ENCODE data around the gene PVRIG. TPM values are rescaled to one million over a fixed set of nuclear protein-coding genes. Genes with fewer than 3 reads are reported as not detected.
"Not testable (repeated sequence)": the region's sequence is repeated elsewhere in the genome, so short reads cannot be mapped to it uniquely, and the experiment has no call there.

Gene PVRIG
- total RNA-seq, 1 experiment from 2014 or later, result not detected

DNA sequence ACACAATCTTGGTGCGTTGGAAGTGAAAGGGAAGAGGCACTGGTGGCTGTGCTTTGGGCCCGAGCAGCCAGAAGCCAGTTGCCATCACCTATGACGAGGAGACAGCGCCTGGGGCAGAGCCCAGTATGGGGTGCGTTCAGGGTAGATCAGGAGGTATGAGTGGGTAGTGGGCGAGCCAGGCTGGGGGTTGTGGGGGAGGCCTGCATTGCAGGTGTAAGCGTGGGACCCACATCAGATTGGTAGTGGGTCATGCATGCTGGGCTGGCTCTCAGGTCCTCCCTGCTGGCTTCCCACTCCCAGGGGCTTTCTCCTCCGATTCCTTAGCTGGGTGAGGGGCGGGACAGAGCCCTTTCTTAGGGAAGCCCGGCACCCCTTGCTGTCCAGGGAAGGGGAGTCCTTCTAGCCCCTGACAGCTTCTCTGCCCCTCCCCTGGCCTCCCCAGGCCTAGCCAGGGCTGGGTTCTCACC is 445 bp upstream of the PVRIG start:
- Histone ChIP-seq H3K36me3 (no peaks in the 10 kb centered on the region), H3K4me3 (no peak overlapping the region), H3K9me3 (no peaks in the 10 kb centered on the region), H3K27me3 (no peaks in the 10 kb centered on the region)
- DNase-seq, result no peak

DNA sequence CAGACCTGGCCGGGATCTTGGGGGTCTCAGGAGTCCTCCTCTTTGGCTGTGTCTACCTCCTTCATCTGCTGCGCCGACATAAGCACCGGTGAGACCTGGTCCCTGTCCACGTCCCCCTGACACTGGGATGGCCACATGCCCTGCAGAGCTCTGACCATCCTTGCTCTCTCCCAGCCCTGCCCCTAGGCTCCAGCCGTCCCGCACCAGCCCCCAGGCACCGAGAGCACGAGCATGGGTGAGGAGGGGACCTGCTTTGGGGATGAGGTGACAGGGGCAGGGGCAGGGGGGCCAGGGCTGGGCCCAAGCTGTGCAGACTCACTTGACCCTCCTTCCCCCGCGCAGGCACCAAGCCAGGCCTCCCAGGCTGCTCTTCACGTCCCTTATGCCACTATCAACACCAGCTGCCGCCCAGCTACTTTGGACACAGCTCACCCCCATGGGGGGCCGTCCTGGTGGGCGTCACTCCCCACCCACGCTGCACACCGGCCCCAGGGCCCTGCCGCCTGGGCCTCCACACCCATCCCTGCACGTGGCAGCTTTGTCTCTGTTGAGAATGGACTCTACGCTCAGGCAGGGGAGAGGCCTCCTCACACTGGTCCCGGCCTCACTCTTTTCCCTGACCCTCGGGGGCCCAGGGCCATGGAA is 959 bp downstream of the PVRIG start:
- no peaks in the 10 kb centered on the region for H3K36me3 ChIP-seq
- no peaks in the 10 kb centered on the region for H3K27me3 ChIP-seq
- no peak overlapping the region for H3K4me3 ChIP-seq
- DNase-seq, result no peak
- no peaks in the 10 kb centered on the region for H3K9me3 ChIP-seq

DNA sequence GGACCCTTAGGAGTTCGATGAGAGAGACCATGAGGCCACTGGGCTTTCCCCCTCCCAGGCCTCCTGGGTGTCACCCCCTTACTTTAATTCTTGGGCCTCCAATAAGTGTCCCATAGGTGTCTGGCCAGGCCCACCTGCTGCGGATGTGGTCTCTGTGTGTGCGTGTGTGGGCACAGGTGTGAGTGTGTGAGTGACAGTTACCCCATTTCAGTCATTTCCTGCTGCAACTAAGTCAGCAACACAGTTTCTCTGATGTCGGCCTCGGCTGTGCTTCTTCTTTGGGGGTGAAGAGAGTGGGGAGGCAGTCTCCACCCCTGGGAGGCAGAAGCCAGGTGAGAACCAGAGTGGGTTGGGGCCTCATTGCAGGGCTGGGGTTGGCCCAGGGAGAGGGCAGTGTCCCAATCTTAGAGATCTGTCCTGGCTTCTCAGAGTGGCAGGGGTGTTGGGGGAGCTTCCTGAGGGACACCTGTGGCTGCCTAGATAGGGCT is 1.5 kb downstream of the PVRIG start:
- Histone ChIP-seq H3K4me3 (no peak overlapping the region), H3K36me3 (no peaks in the 10 kb centered on the region), H3K27me3 (no peaks in the 10 kb centered on the region), H3K9me3 (no peaks in the 10 kb centered on the region)
- no peak for DNase-seq

DNA sequence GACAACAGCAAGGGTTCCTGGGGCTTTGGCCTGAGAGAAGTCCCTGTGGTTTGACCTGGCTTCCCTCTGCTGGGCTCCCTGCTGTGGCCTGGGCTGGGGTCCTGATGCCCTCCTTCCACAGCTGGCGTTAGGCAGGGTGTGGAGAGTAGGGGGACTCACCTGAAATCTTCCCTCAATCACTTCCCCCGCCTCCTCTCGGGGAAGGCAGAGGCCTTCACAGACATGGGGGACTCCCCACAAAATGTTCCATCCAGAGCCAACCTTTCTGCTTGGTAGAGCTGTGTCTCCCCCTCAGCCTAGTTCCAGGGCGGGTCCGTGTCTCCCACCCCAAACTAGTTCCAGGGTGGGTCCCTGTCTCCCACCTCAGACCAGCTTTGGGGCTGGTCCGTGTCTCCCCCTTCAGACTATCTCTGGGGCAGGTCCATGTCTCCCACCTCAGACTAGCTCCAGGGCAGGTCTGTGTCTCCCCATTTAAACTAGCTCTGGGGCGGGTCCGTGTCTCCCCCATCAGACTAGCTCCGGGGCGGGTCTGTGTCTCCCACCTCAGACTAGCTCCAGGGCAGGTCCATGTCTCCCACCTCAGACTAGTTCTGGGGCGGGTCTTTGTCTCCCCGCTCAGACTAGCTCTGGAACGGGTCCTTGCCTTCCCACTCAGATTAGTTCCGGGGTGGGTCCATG is 2.2 kb downstream of the PVRIG start:
- H3K4me3 ChIP-seq, result no peak overlapping the region
- no peaks in the 10 kb centered on the region for H3K9me3 ChIP-seq
- no peaks in the 10 kb centered on the region for H3K27me3 ChIP-seq
- DNase-seq, result no peak
- no peaks in the 10 kb centered on the region for H3K36me3 ChIP-seq

DNA sequence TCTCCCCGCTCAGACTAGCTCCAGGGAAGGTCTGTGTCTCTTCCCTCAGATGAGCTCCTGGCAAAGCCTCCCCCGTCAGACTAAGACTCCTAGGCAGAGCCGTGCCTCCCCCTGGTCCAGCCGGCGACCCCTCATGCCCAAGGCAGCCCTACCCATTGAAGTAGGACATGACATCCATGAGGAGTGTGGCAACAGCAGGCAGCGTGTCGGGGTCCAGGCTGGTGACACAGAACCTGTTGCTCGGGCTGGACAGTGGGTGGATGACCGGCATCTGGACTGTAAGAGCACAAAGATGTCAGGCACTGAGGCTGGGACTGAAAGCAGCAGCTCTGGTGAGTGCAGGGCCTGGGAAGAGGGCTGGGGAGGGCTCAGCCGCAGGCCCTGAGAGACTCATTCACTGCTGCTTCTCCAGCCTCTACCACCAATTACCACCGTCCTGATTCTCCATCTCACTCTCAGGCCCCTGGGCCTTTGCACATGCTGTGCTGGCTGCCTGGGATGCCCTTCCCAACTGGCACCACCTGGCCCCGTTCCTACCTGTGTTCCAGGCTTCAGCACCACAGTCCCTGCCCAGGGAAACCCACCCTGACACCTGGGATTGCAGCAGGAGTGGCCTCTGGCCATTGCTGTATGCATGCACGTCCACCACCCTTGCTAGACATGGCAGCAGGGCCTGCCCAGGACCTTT is 2.8 kb downstream of the PVRIG start:
- no peaks in the 10 kb centered on the region for H3K27me3 ChIP-seq
- no peaks in the 10 kb centered on the region for H3K9me3 ChIP-seq
- no peak overlapping the region for H3K4me3 ChIP-seq
- H3K36me3 ChIP-seq, result no peaks in the 10 kb centered on the region
- DNase-seq, result no peak

DNA sequence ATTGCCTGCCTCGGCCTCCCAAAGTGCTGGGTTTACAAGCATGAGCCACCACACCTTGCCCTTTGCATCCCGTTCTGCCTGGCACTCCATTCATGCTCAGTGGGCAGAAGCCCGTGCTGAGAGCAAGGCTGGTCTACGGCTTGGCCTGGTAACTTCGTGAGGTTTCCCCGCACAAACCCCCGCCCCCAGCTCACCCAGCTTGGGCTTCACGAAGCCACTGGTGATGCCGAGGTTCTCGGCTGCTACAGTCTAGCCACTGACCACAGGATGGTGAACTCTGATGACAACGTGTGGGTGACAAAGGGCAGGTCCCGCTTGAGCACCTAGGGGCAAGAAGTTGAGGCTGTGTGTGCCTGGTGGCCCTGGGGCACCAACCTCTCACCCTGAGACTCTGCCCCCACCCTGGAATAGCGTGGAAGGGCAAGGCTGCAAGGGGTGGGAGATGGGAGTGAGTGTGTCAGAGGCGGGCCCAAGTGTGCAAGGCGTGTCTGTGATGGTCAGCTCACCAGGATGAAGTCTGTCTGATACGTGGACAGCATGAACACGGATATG is 3.7 kb downstream of the PVRIG start:
- H3K36me3 ChIP-seq, H3K4me3 ChIP-seq, DNase-seq, H3K27me3 ChIP-seq, H3K9me3 ChIP-seq: not testable (repeated sequence)

DNA sequence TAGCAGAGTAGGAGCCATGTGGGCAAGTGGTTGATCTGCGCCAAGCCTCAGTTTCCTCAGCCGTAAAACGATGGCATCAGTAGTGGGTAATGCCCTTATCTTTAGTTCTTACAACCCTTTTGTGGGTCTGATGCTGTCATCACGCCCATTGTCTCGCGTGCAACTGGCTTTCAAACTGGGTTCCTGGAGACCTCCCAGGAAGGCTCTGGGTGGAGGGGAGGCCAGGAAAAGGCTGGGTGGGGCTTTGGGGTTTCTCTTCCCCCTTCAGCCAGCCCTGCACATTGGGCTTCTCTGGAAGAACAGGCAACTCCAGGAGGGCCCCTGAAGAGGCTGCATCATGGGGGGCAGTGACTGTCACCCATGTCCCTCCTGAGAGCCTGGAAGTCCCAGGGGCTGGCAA is 5.1 kb downstream of the PVRIG start:
- H3K9me3 ChIP-seq, DNase-seq, H3K36me3 ChIP-seq, H3K27me3 ChIP-seq, H3K4me3 ChIP-seq: not testable (repeated sequence)

DNA sequence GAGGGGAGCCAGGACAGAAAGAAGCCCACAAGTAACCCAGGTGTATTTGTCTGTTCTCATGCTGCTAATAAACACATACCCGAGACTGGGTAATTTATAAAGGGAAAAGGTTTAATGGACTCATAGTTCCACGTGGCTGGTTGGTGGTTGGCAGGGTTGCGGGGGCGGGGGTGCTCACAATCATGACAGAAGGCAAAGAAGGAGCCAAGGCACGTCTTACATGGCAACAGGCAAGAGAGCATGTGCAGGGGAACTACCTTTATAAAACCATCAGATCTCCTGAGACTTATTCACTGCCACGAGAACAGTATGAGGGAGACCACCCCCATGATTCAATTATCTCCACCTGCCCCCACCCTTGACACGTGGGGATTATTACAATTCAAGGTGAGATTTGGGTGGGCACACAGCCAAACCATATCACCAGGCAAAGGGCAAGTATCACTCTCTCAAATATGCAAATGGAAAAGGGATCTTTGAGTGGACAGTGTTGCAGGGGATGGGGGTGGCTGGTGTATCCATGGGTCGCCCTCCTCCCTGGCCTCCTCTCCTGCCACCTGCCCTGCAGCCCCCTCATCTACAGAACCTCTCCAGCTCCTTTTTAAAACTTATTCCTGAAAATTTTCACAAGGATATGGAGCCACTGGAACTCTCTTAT is 15.0 kb downstream of the PVRIG start:
- H3K9me3 ChIP-seq, H3K4me3 ChIP-seq, H3K27me3 ChIP-seq, DNase-seq, H3K36me3 ChIP-seq: not testable (repeated sequence)

DNA sequence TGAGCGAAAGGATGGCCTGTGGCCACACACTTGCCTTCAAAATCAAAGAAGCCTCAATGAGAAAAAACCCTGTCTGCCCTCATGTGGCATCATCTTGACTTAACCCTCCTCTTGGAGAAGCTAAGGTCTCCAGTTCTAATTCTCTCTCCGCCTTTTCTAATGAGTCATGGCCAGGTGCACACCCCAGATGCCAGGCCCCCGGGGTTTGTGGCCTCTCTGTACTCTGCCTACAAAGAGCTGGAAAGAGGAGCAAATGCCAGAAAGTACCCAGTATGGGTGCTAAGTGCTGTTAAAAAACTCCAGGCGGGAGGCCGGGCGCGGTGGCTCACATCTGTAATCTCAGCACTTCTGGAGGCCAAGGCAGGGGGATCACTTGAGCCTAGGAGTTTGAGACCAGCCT is 20.2 kb downstream of the PVRIG start:
- not testable (repeated sequence) for H3K9me3 ChIP-seq, DNase-seq, H3K36me3 ChIP-seq, H3K27me3 ChIP-seq, H3K4me3 ChIP-seq

DNA sequence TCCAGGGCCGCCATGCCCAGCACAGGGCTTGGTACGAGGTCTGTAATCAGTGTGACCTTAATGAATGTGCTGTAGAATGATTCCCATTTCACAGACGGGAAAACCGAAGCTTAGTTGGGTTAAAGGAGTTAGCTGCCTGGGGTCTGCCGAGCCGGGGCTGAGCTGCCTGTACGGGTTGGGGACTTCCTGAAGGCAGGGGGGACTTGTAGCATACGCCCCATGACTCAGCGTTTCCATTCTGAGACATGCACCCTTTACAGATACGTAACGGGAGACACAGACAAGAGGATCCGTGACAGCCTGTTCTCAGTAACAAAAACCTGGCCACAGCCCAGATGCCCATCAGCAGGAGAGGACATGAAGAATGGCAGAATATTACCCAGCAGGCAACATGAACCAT is 23.6 kb downstream of the PVRIG start:
- not testable (repeated sequence) for DNase-seq, H3K9me3 ChIP-seq, H3K27me3 ChIP-seq, H3K36me3 ChIP-seq, H3K4me3 ChIP-seq

DNA sequence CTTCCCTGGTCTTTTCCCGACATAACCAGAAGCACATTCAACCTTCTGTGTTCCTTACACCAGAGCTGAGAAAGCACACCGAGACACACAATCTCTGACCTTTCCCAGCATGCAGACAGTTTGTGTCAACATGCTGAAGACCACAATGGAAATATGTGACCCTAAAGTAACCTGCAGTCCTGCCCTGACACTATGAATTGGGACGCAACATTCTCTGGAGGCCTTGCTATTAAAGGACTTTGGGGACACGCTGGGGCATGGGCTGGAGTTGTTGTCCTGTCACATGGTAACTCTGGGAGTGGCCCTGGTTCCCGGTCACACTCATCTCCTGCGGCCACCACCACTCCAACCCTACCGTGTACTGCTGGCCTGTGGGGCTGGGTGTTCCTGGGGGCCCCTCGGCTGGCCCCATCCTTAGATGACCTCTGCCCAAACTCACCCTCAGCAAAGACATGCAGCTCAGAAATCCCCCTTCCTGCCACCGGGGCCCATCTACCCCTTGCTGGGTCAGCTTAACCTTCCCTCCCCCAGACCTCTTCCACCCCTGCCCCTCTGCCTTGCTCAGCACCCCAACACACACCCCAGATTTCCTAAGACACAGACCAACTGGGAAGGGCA is 25.3 kb downstream of the PVRIG start:
- H3K9me3 ChIP-seq, H3K36me3 ChIP-seq, H3K4me3 ChIP-seq, DNase-seq, H3K27me3 ChIP-seq: not testable (repeated sequence)

DNA sequence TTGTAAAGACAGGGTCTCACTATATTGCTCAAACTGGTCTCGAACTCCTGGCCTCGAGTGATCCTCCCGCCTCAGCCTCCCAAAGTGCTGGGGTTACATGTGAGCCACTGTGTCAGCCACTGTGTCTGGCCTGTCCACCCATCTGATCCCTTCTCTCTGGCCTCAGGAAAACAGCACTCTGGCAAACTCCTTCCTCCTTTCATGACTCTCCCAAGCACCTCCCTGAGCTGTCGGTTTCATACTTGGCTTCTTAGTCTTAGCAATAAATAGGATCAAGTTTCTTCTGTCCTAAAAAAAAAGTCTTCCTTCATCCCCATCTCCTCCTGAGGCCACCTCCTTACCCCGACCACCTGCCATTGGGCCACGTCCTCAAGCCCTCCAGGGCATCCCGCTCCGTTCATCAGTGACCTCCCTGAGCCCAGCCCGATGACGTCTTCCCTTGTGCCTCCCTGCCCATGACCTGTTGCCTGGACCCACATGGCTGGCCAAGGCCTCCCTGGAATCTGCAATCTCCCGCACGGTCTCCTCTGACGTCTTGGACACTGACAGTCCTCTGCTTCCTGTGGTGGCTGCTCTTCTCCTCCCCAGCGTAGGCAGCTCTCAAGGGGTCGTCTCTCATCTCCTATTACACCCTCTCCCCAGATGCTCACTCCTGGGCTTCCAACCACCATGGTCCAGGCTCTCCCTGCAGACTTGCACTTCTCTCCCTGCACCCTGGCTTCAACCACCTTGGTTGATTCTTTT is 26.5 kb downstream of the PVRIG start:
- not testable (repeated sequence) for H3K9me3 ChIP-seq, H3K27me3 ChIP-seq, H3K4me3 ChIP-seq, DNase-seq, H3K36me3 ChIP-seq

DNA sequence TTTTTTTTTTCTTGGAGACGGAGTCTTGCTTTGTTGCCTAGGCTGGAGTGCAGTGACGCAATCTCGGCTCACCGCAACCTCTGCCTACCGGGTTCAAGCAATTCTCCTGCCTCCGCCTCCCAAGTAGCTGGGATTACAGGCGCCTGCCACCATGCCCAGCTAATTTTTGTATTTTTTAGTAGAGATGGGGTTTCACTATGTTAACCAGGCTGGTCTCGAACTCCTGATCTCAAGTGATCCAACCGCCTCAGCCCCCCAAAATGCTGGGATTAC is 27.1 kb downstream of the PVRIG start:
- H3K9me3 ChIP-seq, H3K36me3 ChIP-seq, DNase-seq, H3K27me3 ChIP-seq, H3K4me3 ChIP-seq: not testable (repeated sequence)

DNA sequence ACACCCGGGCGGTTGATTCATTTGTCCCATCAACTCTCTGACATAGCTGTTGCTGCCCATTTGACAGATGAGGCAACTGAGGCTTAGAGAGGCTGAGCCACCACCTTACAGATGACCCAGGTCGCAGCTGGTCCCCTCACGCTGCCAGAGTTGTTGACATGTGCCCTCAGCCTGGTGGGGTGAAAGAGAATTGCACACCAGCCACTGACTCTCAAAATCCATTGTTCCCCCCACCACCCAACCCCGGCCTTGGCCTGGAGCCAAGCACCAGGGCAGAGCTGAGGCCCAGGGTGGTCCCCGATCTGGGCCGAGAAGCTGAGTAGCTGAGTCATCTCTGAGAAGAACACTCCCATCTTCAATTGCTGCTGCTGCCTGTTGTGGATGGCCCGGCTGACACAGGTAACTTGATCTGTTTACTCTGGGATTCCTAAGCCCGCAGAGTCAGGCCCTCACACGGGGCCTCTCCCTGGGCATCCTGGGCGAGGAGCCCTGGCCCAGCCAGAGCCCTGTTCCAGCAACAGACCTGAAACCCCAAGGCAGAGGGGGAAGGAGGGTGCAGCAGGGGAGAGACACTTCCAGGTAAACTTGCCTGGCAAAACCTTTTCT is 27.5 kb downstream of the PVRIG start:
- no peaks in the 10 kb centered on the region for H3K36me3 ChIP-seq
- H3K4me3 ChIP-seq, result no peak overlapping the region
- no peaks in the 10 kb centered on the region for H3K27me3 ChIP-seq
- peak; percentile 64 for DNase-seq
- H3K9me3 ChIP-seq, result no peaks in the 10 kb centered on the region

DNA sequence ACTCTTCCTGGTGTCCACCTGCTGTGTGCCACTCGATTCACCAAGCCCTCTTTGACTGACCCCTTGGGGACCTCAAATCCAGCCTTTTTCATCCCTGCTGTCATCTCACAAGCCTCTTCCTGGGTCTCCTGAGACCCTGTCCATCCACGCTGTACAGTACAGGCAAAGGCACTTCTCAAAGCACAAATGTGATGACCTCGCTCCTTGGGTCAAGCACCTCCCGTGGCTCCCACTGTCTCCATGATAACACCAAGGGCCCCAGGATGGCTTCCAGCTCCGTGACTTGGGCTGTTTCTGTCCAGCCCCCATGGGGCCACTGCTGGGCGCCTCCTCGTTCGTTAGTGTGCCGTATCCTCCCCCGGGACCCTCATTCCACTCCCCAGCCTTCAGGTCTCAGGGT is 28.7 kb downstream of the PVRIG start:
- H3K9me3 ChIP-seq, result no peaks in the 10 kb centered on the region
- no peak overlapping the region for H3K4me3 ChIP-seq
- DNase-seq, result no peak
- H3K36me3 ChIP-seq, result no peaks in the 10 kb centered on the region
- no peaks in the 10 kb centered on the region for H3K27me3 ChIP-seq

DNA sequence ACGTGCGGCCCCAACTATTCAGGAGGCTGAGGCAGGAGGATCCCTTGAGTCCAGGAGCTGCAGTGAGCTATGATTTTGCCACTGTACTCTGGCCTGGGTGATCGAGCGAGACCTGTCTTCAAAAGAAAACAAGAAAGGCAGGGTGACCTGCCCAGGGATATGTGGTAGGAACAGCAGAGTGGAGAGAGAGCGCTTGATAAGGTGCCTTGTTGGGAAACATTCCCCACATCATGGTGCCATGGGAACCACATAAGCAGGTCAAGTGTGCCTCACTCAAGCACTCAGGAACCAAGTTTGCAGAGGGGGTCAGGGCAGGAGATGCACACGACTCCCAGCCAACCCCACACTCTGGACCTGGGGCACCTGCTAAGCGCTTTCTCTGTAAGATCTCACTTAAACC is 37.3 kb downstream of the PVRIG start:
- Histone ChIP-seq H3K9me3 (no peaks in the 10 kb centered on the region), H3K36me3 (no peaks in the 10 kb centered on the region), H3K27me3 (no peaks in the 10 kb centered on the region), H3K4me3 (no peak overlapping the region)
- DNase-seq, result no peak
